HG03108 (cell line): ENCODE measurements around the gene TANC1.
"Not testable (repeated sequence)": the region's sequence is repeated elsewhere in the genome, so short reads cannot be mapped to it uniquely, and the experiment has no call there.

Experiments
- ATAC-seq: cut with Tn5 transposase; IDR thresholded peaks from one replicate; pipeline ENCODE4 v1.9.1; 2021; ENCODE audit warnings: moderate library complexity; ENCODE audit not compliant: unreplicated experiment

The TANC1 gene

GRCh38 chr2:159022019-159022418 is 53.6 kb downstream of the TANC1 start:
- no peak for ATAC-seq

GRCh38 chr2:159026170-159026569 is 57.7 kb downstream of the TANC1 start:
- no peak for ATAC-seq

- ATAC-seq: no peak
Observed at GRCh38 chr2:159028776-159029175, 60.3 kb downstream of the TANC1 start.

- ATAC-seq: no peak
Observed at GRCh38 chr2:159029936-159030335, 61.5 kb downstream of the TANC1 start.

GRCh38 chr2:159030674-159031380 is 62.4 kb downstream of the TANC1 start:
- no peak for ATAC-seq

GRCh38 chr2:159032146-159032545 is 63.7 kb downstream of the TANC1 start:
- ATAC-seq: no peak

- no peak for ATAC-seq
Observed at GRCh38 chr2:159032580-159032979, 64.1 kb downstream of the TANC1 start.

GRCh38 chr2:159034713-159035112 is 66.3 kb downstream of the TANC1 start:
- no peak for ATAC-seq

- ATAC-seq: no peak
Observed at GRCh38 chr2:159035790-159036411, 67.5 kb downstream of the TANC1 start.

- not testable (repeated sequence) for ATAC-seq
Observed at GRCh38 chr2:159036461-159036860, 68.0 kb downstream of the TANC1 start.

GRCh38 chr2:159041328-159041727 is 72.9 kb downstream of the TANC1 start:
- ATAC-seq: not testable (repeated sequence)

- ATAC-seq: no peak
Observed at GRCh38 chr2:159042115-159042850, 73.8 kb downstream of the TANC1 start.

- ATAC-seq: no peak
Observed at GRCh38 chr2:159043710-159044109, 75.3 kb downstream of the TANC1 start.

- no peak for ATAC-seq
Observed at GRCh38 chr2:159044804-159045286, 76.4 kb downstream of the TANC1 start.

GRCh38 chr2:159045545-159046454 is 77.4 kb downstream of the TANC1 start:
- no peak for ATAC-seq

GRCh38 chr2:159046966-159047365 is 78.5 kb downstream of the TANC1 start:
- ATAC-seq: no peak

GRCh38 chr2:159050426-159050825 is 82.0 kb downstream of the TANC1 start:
- no peak for ATAC-seq

GRCh38 chr2:159051133-159051532 is 82.7 kb downstream of the TANC1 start:
- ATAC-seq: no peak

GRCh38 chr2:159051661-159052060 is 83.2 kb downstream of the TANC1 start:
- no peak for ATAC-seq

GRCh38 chr2:159052157-159052601 is 83.7 kb downstream of the TANC1 start:
- ATAC-seq: no peak
